ENCODE data around the gene LAPTM5. TPM values are rescaled to one million over a fixed set of nuclear protein-coding genes. Genes with fewer than 3 reads are reported as not detected.
"Not testable (repeated sequence)": the region's sequence is repeated elsewhere in the genome, so short reads cannot be mapped to it uniquely, and the experiment has no call there.

LAPTM5 gene
- total RNA-seq, 1 experiment from 2014 or later = 0.15 TPM

DNA sequence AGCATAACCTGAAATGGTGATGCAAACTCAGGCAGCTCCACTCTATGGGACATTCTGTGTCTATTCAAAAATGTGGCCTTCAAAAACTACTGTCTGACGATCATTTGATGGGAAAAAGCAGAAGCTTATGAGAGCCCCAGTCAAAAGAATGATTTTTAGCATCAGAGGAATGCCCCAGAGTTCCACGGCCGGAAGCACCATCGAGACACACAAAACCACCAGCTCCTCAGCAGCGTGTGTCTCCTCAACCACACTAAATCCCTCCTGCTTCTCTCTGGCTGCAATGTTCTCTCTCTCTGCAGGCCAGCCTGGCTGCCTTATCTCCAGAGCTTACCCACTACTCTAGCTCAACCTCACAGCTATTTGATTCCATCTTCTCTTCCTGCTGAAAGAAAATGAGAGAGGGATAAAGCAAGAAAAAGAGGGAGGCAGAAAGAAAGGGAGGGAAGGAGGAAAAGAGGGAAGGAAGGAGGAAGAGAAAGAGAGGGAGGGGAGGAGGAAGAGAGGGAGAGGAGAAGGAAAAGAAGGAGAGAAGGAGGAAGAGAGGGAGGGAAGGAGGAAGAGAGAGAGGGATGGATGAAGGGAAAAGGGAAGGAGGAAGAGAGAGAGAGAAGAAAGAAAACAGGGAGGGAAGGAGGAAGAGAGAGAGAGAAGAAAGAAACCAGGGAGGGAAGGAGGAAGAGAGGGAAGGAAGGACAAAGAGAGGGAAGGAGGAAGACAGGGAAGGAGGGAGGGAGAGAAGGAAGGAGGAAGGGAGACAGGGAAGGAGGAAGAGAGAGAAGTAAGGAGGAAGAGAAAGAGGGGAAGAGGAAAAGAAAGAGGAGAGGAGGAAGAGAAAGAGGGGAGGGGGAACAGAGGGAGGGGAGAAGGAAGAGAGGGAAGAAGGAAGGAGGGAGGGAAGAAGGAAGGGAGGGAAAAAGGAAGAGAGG lies 33.5 kb upstream of the LAPTM5 start:
- Mint-ChIP-seq H3K27me3 (ENCODE audit: low read depth) (peaks cover 9% of the 10 kb centered on the region), H3K9me3 (no peaks in the 10 kb centered on the region; a peak in 1 of 5 replicates), H3K4me1 (peaks cover 3 to 16% of the 10 kb centered on the region in 2 experiments; a peak in 3 of 4 replicates), H3K4me3 (no peak overlapping the region), H3K36me3 (ENCODE audit: insufficient read depth in 1 of 3, low read depth in 3 of 3) (no peaks in the 10 kb centered on the region), H3K27ac (no peak overlapping the region; a peak in 2 of 7 replicates)
- Histone ChIP-seq H3K4me1 (ENCODE audit: insufficient read depth, low read length) (no peaks in the 10 kb centered on the region), H3K27me3 (ENCODE audit: insufficient read depth, low read length) (no peaks in the 10 kb centered on the region), H3K79me2 (ENCODE audit: insufficient read depth, low read length) (no peaks in the 10 kb centered on the region), H3K14ac (ENCODE audit: insufficient read depth, low read length) (no peak overlapping the region), H3K9ac (ENCODE audit: extremely low read depth, insufficient read length, low read length) (no peak overlapping the region), H4K8ac (replicated peaks; ENCODE audit: insufficient read length, low read depth, low read length) (no peak overlapping the region), H2BK15ac (ENCODE audit: low read depth, low read length) (no peak overlapping the region), H4K91ac (ENCODE audit: insufficient read length, low read depth, low read length) (no peak overlapping the region), H3K79me1 (ENCODE audit: insufficient read depth, low read depth, low read length, poor library complexity, severe bottlenecking) (no peaks in the 10 kb centered on the region), H2AK5ac (ENCODE audit: insufficient read length, low read length) (no peak overlapping the region), H3K4ac (ENCODE audit: low read depth, low read length) (no peak overlapping the region), H4K20me1 (ENCODE audit: control insufficient read depth, insufficient read depth, insufficient read length) (no peaks in the 10 kb centered on the region), H3K56ac (ENCODE audit: insufficient read length, low read depth, low read length) (no peak overlapping the region), H2BK5ac (ENCODE audit: insufficient read length, low read length) (no peak overlapping the region), H3K9me3 (ENCODE audit: control insufficient read depth, low read depth, low read length) (no peaks in the 10 kb centered on the region), H4K5ac (ENCODE audit: insufficient read length, low read depth, low read length) (no peak overlapping the region), H2AFZ (ENCODE audit: low read length) (no peak overlapping the region), H3K23me2 (ENCODE audit: insufficient read length, low read depth, low read length, poor library complexity, severe bottlenecking) (no peaks in the 10 kb centered on the region), H2BK120ac (ENCODE audit: low read depth, low read length, poor library complexity, severe bottlenecking) (no peak overlapping the region), H3K4me2 (ENCODE audit: insufficient read depth, insufficient read length, low read length) (no peak overlapping the region), H3T11ph (ENCODE audit: low read length) (no peak overlapping the region), H3K27ac (ENCODE audit: insufficient read length, low read depth, low read length) (no peak overlapping the region), H3K18ac (ENCODE audit: insufficient read length, low read depth, low read length) (no peak overlapping the region), H2BK20ac (ENCODE audit: low read depth, low read length, poor library complexity, severe bottlenecking) (no peak overlapping the region), H2BK12ac (ENCODE audit: insufficient read length, low read depth, low read length) (no peak overlapping the region), H3K23ac (ENCODE audit: insufficient read length, low read depth, low read length) (no peak overlapping the region)
- TF ChIP-seq CTCF (conservative IDR thresholded peaks at IDR 0.05) = no peak
- no peak for DNase-seq
- no CpG with 5 or more reads among the region's 5 CpGs for WGBS (ENCODE audit: extremely low coverage, insufficient read length, low lambda C conversion rate)

DNA sequence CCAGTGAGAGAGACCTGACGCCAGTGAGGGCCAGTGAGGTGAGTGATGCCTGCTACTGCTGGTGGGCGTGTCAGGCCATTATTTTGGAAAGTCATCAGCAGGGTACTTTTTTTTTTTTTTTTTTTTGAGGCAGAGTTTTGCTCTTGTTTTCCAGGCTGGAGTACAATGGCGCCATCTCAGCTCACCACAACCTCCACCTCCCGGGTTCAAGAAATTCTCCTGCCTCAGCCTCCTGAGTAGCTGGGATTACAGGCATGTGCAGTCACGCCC lies 32.6 kb upstream of the LAPTM5 start:
- H3K27me3 Mint-ChIP-seq (ENCODE audit: low read depth); H4K5ac ChIP-seq (ENCODE audit: insufficient read length, low read depth, low read length); H3K9me3 ChIP-seq (ENCODE audit: control insufficient read depth, low read depth, low read length); H3K4me3 Mint-ChIP-seq; H3K9ac ChIP-seq (ENCODE audit: extremely low read depth, insufficient read length, low read length); H4K20me1 ChIP-seq (ENCODE audit: control insufficient read depth, insufficient read depth, insufficient read length); H3K79me1 ChIP-seq (ENCODE audit: insufficient read depth, low read depth, low read length, poor library complexity, severe bottlenecking); H3K56ac ChIP-seq (ENCODE audit: insufficient read length, low read depth, low read length); H4K8ac ChIP-seq (replicated peaks; ENCODE audit: insufficient read length, low read depth, low read length); H3K14ac ChIP-seq (ENCODE audit: insufficient read depth, low read length); H2AFZ ChIP-seq (ENCODE audit: low read length); H3K27me3 ChIP-seq (ENCODE audit: insufficient read depth, low read length); H3K4me2 ChIP-seq (ENCODE audit: insufficient read depth, insufficient read length, low read length); H2BK12ac ChIP-seq (ENCODE audit: insufficient read length, low read depth, low read length); H3T11ph ChIP-seq (ENCODE audit: low read length); H2BK5ac ChIP-seq (ENCODE audit: insufficient read length, low read length); H3K4ac ChIP-seq (ENCODE audit: low read depth, low read length); H2BK20ac ChIP-seq (ENCODE audit: low read depth, low read length, poor library complexity, severe bottlenecking); H3K36me3 Mint-ChIP-seq (ENCODE audit: insufficient read depth in 1 of 3, low read depth in 3 of 3); H3K27ac Mint-ChIP-seq; DNase-seq; H2AK5ac ChIP-seq (ENCODE audit: insufficient read length, low read length); H3K4me1 ChIP-seq (ENCODE audit: insufficient read depth, low read length); H4K91ac ChIP-seq (ENCODE audit: insufficient read length, low read depth, low read length); H3K23ac ChIP-seq (ENCODE audit: insufficient read length, low read depth, low read length); H3K18ac ChIP-seq (ENCODE audit: insufficient read length, low read depth, low read length); H2BK120ac ChIP-seq (ENCODE audit: low read depth, low read length, poor library complexity, severe bottlenecking); H3K27ac ChIP-seq (ENCODE audit: insufficient read length, low read depth, low read length); H3K79me2 ChIP-seq (ENCODE audit: insufficient read depth, low read length); H2BK15ac ChIP-seq (ENCODE audit: low read depth, low read length); H3K23me2 ChIP-seq (ENCODE audit: insufficient read length, low read depth, low read length, poor library complexity, severe bottlenecking); H3K9me3 Mint-ChIP-seq: not testable (repeated sequence)
- no CpG with 5 or more reads among the region's 5 CpGs for WGBS (ENCODE audit: extremely low coverage, insufficient read length, low lambda C conversion rate)
- H3K4me1 Mint-ChIP-seq = peaks cover 3 to 16% of the 10 kb centered on the region in 2 experiments; a peak in 3 of 4 replicates
